ENCODE results near the gene PMAIP1. TPM values are rescaled to one million over a fixed set of nuclear protein-coding genes. Genes with fewer than 3 reads are reported as not detected.
A peak's percentile ranks its signal among the peaks of the same experiment; 100 is the strongest.
"Not testable (repeated sequence)": the region's sequence is repeated elsewhere in the genome, so short reads cannot be mapped to it uniquely, and the experiment has no call there.

Gene PMAIP1
- polyA plus RNA-seq, 1 donor from 2014 or later = 89.4 TPM

- Mint-ChIP-seq H3K4me3 (peak overlapping the region in 1 of 4 donors; percentile 1), H3K4me1 (peaks cover 10 to 19% (median 15%) of the 10 kb centered on the region in 3 donors), H3K36me3 (no peaks in the 10 kb centered on the region), H3K27ac (no peak overlapping the region), H3K9me3 (no peaks in the 10 kb centered on the region), H3K27me3 (peaks cover 2% of the 10 kb centered on the region)
Measured at GRCh38 chr18:59873641-59874040, 26.2 kb upstream of the PMAIP1 start.

- no peak overlapping the region for H3K4me3 Mint-ChIP-seq
- peaks cover 2% of the 10 kb centered on the region for H3K27me3 Mint-ChIP-seq
- H3K36me3 Mint-ChIP-seq = no peaks in the 10 kb centered on the region
- H3K4me1 Mint-ChIP-seq = peaks cover 10 to 19% (median 16%) of the 10 kb centered on the region in 3 donors
- no peaks in the 10 kb centered on the region for H3K9me3 Mint-ChIP-seq
- H3K27ac Mint-ChIP-seq = no peak overlapping the region
Measured at GRCh38 chr18:59874166-59874565, 25.6 kb upstream of the PMAIP1 start.

- H3K4me3 Mint-ChIP-seq = peak overlapping the region in 3 of 4 donors; percentile 1 to 75 (median 22)
- no peaks in the 10 kb centered on the region for H3K9me3 Mint-ChIP-seq
- H3K27me3 Mint-ChIP-seq = peaks cover 2% of the 10 kb centered on the region
- peak overlapping the region in 2 of 3 donors; percentile 23 to 78 for H3K27ac Mint-ChIP-seq
- peaks cover 10 to 19% (median 17%) of the 10 kb centered on the region in 3 donors for H3K4me1 Mint-ChIP-seq
- no peaks in the 10 kb centered on the region for H3K36me3 Mint-ChIP-seq
Measured at GRCh38 chr18:59876310-59876626, 23.5 kb upstream of the PMAIP1 start.

- H3K4me1 Mint-ChIP-seq = peaks cover 19 to 29% (median 27%) of the 10 kb centered on the region in 3 donors
- no peak overlapping the region for H3K27ac Mint-ChIP-seq
- no peaks in the 10 kb centered on the region for H3K9me3 Mint-ChIP-seq
- H3K36me3 Mint-ChIP-seq = no peaks in the 10 kb centered on the region
- peaks cover 6% of the 10 kb centered on the region for H3K27me3 Mint-ChIP-seq
- no peak overlapping the region for H3K4me3 Mint-ChIP-seq
Measured at GRCh38 chr18:59877361-59877760, 22.4 kb upstream of the PMAIP1 start.

- Mint-ChIP-seq H3K27ac (no peak overlapping the region), H3K9me3 (no peaks in the 10 kb centered on the region), H3K27me3 (peaks cover 6% of the 10 kb centered on the region), H3K4me1 (peaks cover 28 to 33% (median 31%) of the 10 kb centered on the region in 3 donors), H3K4me3 (no peak overlapping the region), H3K36me3 (no peaks in the 10 kb centered on the region)
Measured at GRCh38 chr18:59878644-59879043, 21.2 kb upstream of the PMAIP1 start.

- Mint-ChIP-seq H3K27ac (peak overlapping the region; percentile 35 to 86 (median 53)), H3K4me1 (peaks cover 42 to 46% (median 44%) of the 10 kb centered on the region in 3 donors), H3K36me3 (no peaks in the 10 kb centered on the region), H3K9me3 (no peaks in the 10 kb centered on the region), H3K4me3 (peak overlapping the region in 3 of 4 donors; percentile 3 to 85 (median 73)), H3K27me3 (peaks cover 4% of the 10 kb centered on the region)
Measured at GRCh38 chr18:59881728-59882656, 17.8 kb upstream of the PMAIP1 start.

GRCh38 chr18:59884351-59884750 is 15.4 kb upstream of the PMAIP1 start:
- H3K9me3 Mint-ChIP-seq = no peaks in the 10 kb centered on the region
- H3K27me3 Mint-ChIP-seq = peaks cover 4% of the 10 kb centered on the region
- peak overlapping the region in 1 of 4 donors; percentile 43 for H3K4me3 Mint-ChIP-seq
- peak overlapping the region in 2 of 3 donors; percentile 3 to 10 for H3K27ac Mint-ChIP-seq
- no peaks in the 10 kb centered on the region for H3K36me3 Mint-ChIP-seq
- H3K4me1 Mint-ChIP-seq = peaks cover 35 to 49% (median 42%) of the 10 kb centered on the region in 3 donors

- peaks cover 35 to 49% (median 42%) of the 10 kb centered on the region in 3 donors for H3K4me1 Mint-ChIP-seq
Measured at GRCh38 chr18:59885579-59886163, 14.1 kb upstream of the PMAIP1 start.

GRCh38 chr18:59886399-59886798 is 13.4 kb upstream of the PMAIP1 start:
- not testable (repeated sequence) for H3K9me3 Mint-ChIP-seq, H3K27me3 Mint-ChIP-seq, H3K36me3 Mint-ChIP-seq
- H3K27ac Mint-ChIP-seq = peak overlapping the region; percentile 11 to 70 (median 16)
- H3K4me1 Mint-ChIP-seq = peaks cover 32 to 49% (median 42%) of the 10 kb centered on the region in 3 donors
- H3K4me3 Mint-ChIP-seq = peak overlapping the region in 1 of 4 donors; percentile 41

More at GRCh38 chr18:59885579-59886163, 14.1 kb upstream of the PMAIP1 start:
- Mint-ChIP-seq H3K27me3 (peaks cover 4% of the 10 kb centered on the region), H3K27ac (peak overlapping the region; percentile 11 to 81 (median 70)), H3K9me3 (no peaks in the 10 kb centered on the region), H3K36me3 (no peaks in the 10 kb centered on the region), H3K4me3 (peak overlapping the region; percentile 56 to 84 (median 73))

- no peaks in the 10 kb centered on the region for H3K27me3 Mint-ChIP-seq
- H3K4me1 Mint-ChIP-seq = peaks cover 0 to 6% (median 2%) of the 10 kb centered on the region in 3 donors
- H3K27ac Mint-ChIP-seq = no peak overlapping the region
- H3K4me3 Mint-ChIP-seq = no peak overlapping the region
- no peaks in the 10 kb centered on the region for H3K9me3 Mint-ChIP-seq
- no peaks in the 10 kb centered on the region for H3K36me3 Mint-ChIP-seq
Measured at GRCh38 chr18:59892123-59892522, 7.7 kb upstream of the PMAIP1 start.

- Mint-ChIP-seq H3K36me3 (no peaks in the 10 kb centered on the region), H3K4me3 (peak overlapping the region in 1 of 4 donors; percentile 31), H3K4me1 (peaks cover 2 to 7% (median 2%) of the 10 kb centered on the region in 3 donors), H3K27me3 (no peaks in the 10 kb centered on the region), H3K27ac (no peak overlapping the region), H3K9me3 (no peaks in the 10 kb centered on the region)
Measured at GRCh38 chr18:59893971-59894370, 5.8 kb upstream of the PMAIP1 start.

GRCh38 chr18:59897321-59897954 is 2.4 kb upstream of the PMAIP1 start:
- Mint-ChIP-seq H3K4me3 (peak overlapping the region in 1 of 4 donors; percentile 96), H3K27ac (peak overlapping the region in 1 of 3 donors; percentile 51)

GRCh38 chr18:59898093-59898492 is 1.7 kb upstream of the PMAIP1 start:
- H3K4me1 Mint-ChIP-seq = peaks cover 14 to 31% (median 22%) of the 10 kb centered on the region in 3 donors
- H3K27me3 Mint-ChIP-seq = no peaks in the 10 kb centered on the region
- H3K4me3 Mint-ChIP-seq = peak overlapping the region in 3 of 4 donors; percentile 8 to 96 (median 52)
- H3K27ac Mint-ChIP-seq = peak overlapping the region in 1 of 3 donors; percentile 95
- H3K9me3 Mint-ChIP-seq = no peaks in the 10 kb centered on the region
- H3K36me3 Mint-ChIP-seq = peaks cover under 1% of the 10 kb centered on the region

More at GRCh38 chr18:59897321-59897954, 2.4 kb upstream of the PMAIP1 start:
- Mint-ChIP-seq H3K27me3 (no peaks in the 10 kb centered on the region), H3K36me3 (no peaks in the 10 kb centered on the region), H3K9me3 (no peaks in the 10 kb centered on the region), H3K4me1 (peaks cover 8 to 24% (median 17%) of the 10 kb centered on the region in 3 donors)

GRCh38 chr18:59898609-59899297 is 1.0 kb upstream of the PMAIP1 start:
- Mint-ChIP-seq H3K36me3 (peaks cover 2% of the 10 kb centered on the region), H3K27ac (peak overlapping the region; percentile 90 to 99 (median 95)), H3K4me3 (peak overlapping the region; percentile 95 to 98 (median 96)), H3K9me3 (no peaks in the 10 kb centered on the region), H3K27me3 (no peaks in the 10 kb centered on the region), H3K4me1 (peaks cover 16 to 33% (median 24%) of the 10 kb centered on the region in 3 donors)
